HG03342 (cell line): Measurements from ENCODE around the gene GPR183.

Experiments used
- ATAC-seq: cut with Tn5 transposase; IDR thresholded peaks from one replicate; pipeline ENCODE4 v1.9.1; 2021; ENCODE audit warnings: mild to moderate bottlenecking, moderate library complexity; ENCODE audit not compliant: unreplicated experiment

The GPR183 gene

GRCh38 chr13:99313501-99313900, 6.3 kb upstream of the GPR183 start:
- no peak for ATAC-seq

DNA sequence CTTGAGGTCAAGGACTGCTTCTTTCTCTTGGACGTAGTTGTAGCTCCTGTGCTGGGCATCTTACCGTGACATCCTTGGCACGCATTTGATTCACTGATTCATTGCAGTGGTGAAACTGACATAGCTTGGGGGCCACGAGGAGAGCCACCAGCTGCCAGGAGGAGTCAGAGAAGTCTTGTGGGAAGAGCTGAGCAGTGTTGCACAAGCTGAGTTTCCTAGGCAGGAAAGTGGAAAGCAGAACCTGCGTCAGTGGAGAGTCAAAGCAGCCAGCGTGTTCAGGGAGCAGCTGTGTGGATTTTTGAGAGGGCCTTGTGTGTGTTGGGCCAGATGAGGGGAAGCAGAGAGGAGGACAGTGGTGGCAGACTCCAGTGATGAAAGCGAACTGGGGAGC, 5.3 kb upstream of the GPR183 start:
- ATAC-seq = no peak

GRCh38 chr13:99311748-99312492, 4.7 kb upstream of the GPR183 start:
- no peak for ATAC-seq

- ATAC-seq = no peak
Observed at GRCh38 chr13:99311137-99311536, 3.9 kb upstream of the GPR183 start.

- ATAC-seq = no peak
Observed at GRCh38 chr13:99310382-99311031, 3.3 kb upstream of the GPR183 start.

- no peak for ATAC-seq
Observed at GRCh38 chr13:99308471-99309087, 1.4 kb upstream of the GPR183 start.

DNA sequence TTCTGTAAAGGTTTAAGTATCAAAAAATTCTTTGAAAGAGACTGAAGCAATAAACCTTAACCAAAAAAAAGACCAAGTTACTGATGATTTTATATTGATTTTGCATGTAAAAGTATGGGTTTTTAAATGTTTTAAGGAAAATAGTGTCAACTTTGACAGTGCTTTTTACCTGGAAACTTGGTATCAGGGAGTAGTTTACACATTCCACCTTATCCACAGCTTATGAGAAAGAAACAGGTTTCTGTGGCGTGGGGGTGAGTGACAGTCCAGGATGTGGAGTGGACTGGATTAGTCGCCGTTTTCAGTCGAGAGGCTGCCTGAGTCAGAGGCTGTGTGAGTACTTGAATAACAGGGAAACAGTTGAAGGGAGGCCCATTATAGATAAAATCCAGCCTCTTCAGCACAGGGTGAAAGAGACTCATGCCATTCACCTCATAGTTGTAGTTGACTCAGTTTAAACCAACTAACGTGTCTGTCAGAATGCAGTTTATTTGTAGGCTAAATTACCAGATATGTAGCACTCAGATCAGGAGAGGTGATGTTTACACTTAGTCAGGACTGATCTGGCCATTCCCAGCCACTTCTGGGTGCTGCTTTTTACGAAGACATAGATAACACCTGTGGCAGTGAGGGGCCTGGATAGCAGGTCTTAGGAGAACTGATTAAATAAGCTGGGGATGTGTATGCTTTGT, 595 bp upstream of the GPR183 start:
- ATAC-seq = peak; percentile 40

DNA sequence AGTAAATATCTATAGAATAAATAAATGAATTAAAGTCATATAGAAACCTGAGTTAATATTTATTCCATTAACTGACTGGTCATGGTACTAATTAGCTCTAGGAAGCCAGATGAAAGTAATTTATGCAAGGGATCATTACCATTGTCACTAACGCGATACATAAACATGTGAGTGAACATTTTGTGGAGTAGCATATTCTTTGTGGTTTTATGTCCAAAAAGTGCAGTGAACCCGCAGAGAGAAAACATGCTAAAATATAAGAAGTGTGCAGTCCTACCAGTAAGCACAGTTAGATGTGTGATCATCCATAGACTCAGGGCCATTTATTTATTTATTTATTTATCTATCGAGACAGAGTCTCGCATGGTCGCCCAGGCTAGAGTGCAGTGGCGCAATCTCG, 1.6 kb downstream of the GPR183 start:
- ATAC-seq = no peak

DNA sequence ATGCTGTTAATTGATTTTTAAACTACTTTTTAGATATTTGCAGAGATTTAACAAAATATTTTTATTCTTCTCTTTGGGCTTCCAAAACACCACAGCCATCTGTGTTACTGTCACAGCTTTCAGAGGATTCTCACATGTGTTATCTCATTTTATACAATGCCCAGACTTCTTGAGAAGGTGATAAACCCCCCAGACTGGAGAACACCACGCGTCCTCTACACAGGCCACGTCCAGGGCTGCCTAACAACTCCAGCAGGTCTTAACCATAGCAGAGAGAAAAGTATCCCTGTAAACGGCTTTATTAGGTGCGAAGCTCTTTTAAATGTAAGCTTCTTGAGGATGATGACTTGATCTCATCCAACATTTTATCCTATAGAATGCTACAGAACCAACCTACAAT, 2.0 kb downstream of the GPR183 start:
- no peak for ATAC-seq

- no peak for ATAC-seq
Observed at GRCh38 chr13:99304541-99304940, 2.7 kb downstream of the GPR183 start.

DNA sequence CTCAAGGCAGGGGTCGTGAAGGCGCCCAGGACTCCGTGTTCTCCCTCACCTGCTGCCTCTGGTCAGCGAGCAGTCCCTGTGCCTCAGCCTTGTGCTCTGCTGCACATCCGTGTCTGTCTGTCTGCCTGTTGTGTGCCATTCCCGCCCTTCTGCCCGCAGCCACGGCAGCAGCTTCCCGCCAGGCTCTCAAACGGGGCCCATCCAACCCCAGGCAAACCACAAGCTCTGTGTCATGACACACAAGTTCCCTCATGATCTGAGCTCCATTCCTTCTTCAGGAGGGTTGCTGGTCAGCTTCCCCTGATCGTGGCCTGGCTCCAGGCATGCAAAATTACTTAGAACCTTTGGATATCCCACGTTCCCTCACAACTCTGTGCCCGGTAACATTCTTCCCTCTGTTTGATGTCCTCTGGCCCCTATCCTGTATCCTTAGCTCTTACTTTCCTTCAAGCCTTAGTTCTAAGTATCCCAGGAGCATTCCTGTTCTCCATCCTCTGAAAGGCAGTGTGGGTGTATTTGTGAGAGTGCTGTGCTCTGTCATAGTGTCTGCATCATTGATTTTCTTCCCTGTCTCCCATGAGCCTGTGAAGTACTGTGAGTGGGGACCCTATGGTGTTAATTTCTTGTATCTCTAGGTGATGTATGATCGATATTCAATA, 3.2 kb downstream of the GPR183 start:
- ATAC-seq = no peak

- ATAC-seq = no peak
Observed at GRCh38 chr13:99302637-99303505, 4.3 kb downstream of the GPR183 start.

DNA sequence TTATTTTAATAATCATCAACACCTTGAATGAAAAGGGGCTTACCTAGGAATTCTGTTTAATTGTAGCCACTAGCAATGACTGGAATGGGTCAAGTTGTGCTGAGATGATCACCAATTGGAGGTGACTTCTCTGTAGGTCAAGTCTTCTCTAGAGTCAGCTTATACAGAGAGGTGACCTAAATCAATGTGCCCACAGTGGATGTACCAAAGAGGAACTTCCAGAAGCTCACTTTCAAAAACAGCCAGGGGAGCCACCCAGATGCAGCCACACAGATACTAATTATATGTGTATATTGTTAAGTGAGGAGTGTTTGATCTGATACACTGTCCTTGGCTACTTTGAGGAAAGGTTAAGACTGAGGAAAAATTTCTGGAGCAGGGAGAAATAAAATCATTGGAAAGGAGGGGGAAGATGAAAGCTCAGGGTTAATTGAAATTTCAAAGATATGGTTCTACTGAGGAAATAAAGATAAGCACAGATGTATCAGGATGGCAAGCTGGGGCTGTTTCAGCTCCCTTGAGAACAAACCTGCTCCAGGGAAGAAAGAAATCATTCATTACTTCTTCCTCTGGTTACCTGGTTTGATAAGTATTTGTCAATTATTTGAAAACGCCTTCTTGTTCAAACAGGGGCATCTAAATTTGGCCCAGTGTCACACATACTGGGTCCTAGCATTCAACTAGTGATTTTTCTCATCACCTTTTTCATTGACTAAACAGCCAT, 5.1 kb downstream of the GPR183 start:
- ATAC-seq = no peak

DNA sequence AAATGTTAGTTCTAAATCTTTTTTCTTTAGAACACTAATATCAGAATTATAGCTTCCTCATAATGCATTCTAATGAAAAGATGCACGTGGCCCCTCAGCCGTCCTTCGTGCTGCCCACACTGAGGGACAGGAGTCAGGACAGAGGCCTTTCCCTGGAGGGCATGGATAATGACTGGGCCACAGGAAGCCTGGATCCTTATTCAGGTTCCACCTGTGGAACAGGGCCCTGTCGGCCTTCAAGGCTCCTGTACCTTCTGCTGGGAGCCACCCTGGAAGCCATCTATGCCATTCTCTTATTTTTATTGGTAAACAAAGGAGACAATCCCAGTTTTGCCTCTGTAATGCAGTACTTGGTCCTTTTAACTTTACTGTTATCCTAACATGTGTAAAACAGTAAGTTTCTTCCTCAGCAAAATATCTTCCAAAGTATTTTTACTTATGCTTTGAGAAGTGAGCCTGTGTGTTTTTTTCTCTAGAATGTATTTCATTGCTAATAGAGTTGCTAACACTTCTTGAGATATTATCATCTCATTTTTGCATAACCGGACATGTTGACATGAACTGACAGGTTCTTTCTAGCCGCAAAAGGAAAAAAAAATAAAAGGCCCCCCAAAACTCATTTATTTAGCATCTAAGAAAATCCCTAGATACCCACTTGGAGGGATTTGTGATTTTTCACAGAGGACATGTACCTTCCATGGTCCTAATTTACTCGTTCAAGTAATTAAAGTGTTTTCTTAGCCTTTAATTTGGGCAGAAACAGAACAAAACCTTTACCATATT, 6.0 kb downstream of the GPR183 start:
- ATAC-seq = no peak

GRCh38 chr13:99299920-99300341, 7.3 kb downstream of the GPR183 start:
- no peak for ATAC-seq

DNA sequence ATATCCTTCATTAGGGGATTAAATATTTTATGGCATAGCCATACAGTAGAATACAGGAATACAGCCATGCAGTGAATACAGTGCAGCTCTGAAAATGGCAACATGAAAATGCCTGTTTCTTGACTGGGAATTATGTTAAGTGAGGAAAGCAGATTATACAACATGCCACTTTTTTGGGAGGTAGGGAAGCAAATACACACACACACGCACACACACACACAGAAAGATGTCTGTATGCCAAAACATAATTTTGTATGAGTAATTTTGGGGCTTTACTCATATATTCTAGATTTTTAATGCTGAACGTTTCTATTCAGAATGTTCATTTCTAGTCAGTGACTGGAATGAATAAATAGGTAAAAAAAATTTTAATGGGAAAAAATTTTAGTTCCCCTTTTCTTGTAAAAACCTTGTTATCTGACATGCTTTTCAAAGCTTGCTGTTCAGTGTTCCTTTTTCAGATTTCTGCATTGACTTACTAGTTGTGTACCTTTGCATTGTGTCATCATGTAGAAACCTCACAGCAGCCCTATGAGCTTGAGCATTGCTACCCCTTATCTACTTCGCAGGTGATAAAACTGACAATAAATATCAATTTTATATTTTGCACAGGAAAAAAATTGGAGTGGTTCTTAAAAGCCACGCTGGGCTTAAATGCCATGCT, 7.8 kb downstream of the GPR183 start:
- ATAC-seq = no peak

GRCh38 chr13:99298056-99298455, 9.1 kb downstream of the GPR183 start:
- ATAC-seq = no peak

DNA sequence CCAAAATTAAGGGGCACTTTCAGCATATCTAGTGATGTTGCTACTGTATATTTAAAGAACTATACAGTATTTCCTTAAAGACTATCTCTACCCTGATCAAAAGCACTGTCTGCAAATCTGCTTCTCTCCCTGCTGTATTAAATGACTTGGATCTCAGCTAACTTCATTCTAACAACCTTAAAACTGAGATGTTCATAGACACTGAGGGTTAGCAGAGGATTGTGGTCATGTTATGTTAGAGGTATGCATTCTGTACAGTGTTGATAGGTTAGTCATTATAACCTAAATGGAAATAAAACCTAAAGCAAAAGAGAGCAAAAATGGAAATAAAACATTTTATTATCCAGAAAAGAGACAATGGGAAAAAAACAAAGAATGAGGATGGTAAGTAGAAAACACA, 9.9 kb downstream of the GPR183 start:
- ATAC-seq = no peak
